ENCODE results near the gene SPINT1. TPM values are rescaled to one million over a fixed set of nuclear protein-coding genes. Genes with fewer than 3 reads are reported as not detected.

The SPINT1 gene, protein sequence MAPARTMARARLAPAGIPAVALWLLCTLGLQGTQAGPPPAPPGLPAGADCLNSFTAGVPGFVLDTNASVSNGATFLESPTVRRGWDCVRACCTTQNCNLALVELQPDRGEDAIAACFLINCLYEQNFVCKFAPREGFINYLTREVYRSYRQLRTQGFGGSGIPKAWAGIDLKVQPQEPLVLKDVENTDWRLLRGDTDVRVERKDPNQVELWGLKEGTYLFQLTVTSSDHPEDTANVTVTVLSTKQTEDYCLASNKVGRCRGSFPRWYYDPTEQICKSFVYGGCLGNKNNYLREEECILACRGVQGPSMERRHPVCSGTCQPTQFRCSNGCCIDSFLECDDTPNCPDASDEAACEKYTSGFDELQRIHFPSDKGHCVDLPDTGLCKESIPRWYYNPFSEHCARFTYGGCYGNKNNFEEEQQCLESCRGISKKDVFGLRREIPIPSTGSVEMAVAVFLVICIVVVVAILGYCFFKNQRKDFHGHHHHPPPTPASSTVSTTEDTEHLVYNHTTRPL
- polyA plus RNA-seq (2012; ENCODE audit: insufficient read length, low read depth): 6.1 TPM

DNA sequence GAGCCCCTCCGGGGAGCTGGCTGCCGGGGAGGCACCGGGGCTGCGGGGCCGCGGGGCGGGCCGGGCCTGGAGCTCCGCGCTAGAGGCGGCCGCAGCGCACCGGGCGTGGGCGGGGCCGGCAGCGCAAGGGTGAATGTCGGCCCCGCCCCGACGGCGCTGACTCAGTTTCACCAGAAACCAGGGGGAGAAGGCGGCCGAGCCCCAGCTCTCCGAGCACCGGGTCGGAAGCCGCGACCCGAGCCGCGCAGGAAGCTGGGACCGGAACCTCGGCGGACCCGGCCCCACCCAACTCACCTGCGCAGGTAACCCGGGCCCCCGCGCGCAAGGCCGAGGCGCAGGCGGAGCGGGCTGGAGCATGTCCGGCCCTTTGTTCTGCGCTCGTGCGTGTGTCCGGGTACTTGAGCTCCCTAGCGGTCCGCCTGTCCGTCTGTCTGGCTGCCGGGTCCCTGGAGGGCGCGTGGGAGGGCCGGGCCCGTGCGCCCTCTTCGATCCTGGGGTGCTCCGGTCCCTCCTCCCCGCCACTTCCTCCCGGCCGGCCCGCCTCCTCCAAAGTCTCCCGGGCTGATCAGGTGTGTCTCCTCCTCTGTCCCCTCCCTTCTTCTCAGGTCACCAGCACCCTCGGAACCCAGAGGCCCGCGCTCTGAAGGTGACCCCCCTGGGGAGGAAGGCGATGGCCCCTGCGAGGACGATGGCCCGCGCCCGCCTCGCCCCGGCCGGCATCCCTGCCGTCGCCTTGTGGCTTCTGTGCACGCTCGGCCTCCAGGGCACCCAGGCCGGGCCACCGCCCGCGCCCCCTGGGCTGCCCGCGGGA, at the start of gene SPINT1:
Gene SPINT1, plus strand, starts transcription at position 164 of the 811 bp plus-strand sequence. Its CDS starts 507 bp downstream, at position 671.
- TF ChIP-seq SIN3A (IDR thresholded peaks at IDR 0.05; ENCODE audit: borderline replicate concordance, insufficient read depth, low read length): no peak
- TF ChIP-seq POLR2AphosphoS5 (IDR thresholded peaks at IDR 0.05; ENCODE audit: low read depth, low read length): no peak
- TF ChIP-seq TAF1 (IDR thresholded peaks at IDR 0.05; ENCODE audit: borderline replicate concordance, insufficient read depth, low read length): no peak
- no peak for TF ChIP-seq FOXP2 (optimal IDR thresholded peaks at IDR 0.05; ENCODE audit: borderline replicate concordance, extremely low read depth, extremely low read length, insufficient read depth)
- no peak for TF ChIP-seq REST (IDR thresholded peaks at IDR 0.05; ENCODE audit: insufficient read depth in 1 of 2, low read depth in 2 of 2, low read length in 2 of 2)

GRCh38 chr15:40796041-40796440, 47.8 kb upstream of the SPINT1 start:
- TF ChIP-seq TAF1 (IDR thresholded peaks at IDR 0.05; ENCODE audit: borderline replicate concordance, insufficient read depth, low read length) (no peak), SIN3A (IDR thresholded peaks at IDR 0.05; ENCODE audit: borderline replicate concordance, insufficient read depth, low read length) (no peak), REST (IDR thresholded peaks at IDR 0.05; ENCODE audit: insufficient read depth in 1 of 2, low read depth in 2 of 2, low read length in 2 of 2) (no peak), POLR2AphosphoS5 (IDR thresholded peaks at IDR 0.05; ENCODE audit: low read depth, low read length) (no peak), FOXP2 (optimal IDR thresholded peaks at IDR 0.05; ENCODE audit: borderline replicate concordance, extremely low read depth, extremely low read length, insufficient read depth) (no peak)

DNA sequence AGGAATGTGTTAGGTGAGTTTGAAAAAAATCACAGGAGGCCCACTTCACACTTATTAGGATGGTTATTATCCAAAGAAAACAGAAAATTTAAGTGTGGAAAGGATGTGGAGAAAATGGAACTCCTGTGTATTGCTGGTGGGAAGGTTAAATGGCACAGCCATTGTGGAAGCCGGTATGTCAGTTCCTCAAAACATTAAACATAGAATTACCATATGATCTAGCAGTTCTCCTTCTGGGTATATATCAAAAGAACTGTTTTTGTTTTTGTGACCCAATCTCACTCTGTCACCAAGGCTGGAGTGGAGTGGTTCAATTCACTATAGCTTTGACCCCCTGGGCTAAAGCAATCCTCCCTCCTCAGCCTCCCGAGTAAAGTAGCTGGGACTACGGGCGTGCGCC, 47.3 kb upstream of the SPINT1 start:
- TF ChIP-seq FOXP2 (optimal IDR thresholded peaks at IDR 0.05; ENCODE audit: borderline replicate concordance, extremely low read depth, extremely low read length, insufficient read depth) (no peak), REST (IDR thresholded peaks at IDR 0.05; ENCODE audit: insufficient read depth in 1 of 2, low read depth in 2 of 2, low read length in 2 of 2) (no peak), POLR2AphosphoS5 (IDR thresholded peaks at IDR 0.05; ENCODE audit: low read depth, low read length) (no peak)

DNA sequence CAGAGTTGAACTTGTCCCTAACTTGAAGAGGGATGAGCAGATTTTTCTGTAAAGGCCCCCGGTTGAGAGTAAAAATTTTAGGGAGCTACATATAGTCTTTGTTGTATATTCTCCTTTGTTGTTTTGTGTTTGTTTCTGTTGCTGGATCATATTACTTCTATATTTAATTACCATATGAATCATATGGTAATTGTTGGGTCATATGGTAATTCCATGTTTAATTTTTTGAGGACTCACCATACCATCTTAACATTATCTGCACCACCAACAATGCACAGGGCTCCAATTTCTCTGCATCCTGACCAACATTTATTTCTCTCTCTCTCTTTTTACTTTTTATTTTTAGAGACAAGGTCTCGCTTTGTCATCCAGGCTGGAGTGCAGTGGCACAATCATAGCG, 44.3 kb upstream of the SPINT1 start:
- TF ChIP-seq TAF1 (IDR thresholded peaks at IDR 0.05; ENCODE audit: borderline replicate concordance, insufficient read depth, low read length) (no peak), REST (IDR thresholded peaks at IDR 0.05; ENCODE audit: insufficient read depth in 1 of 2, low read depth in 2 of 2, low read length in 2 of 2) (no peak), FOXP2 (optimal IDR thresholded peaks at IDR 0.05; ENCODE audit: borderline replicate concordance, extremely low read depth, extremely low read length, insufficient read depth) (no peak), POLR2AphosphoS5 (IDR thresholded peaks at IDR 0.05; ENCODE audit: low read depth, low read length) (no peak), SIN3A (IDR thresholded peaks at IDR 0.05; ENCODE audit: borderline replicate concordance, insufficient read depth, low read length) (no peak)

Data from PFSK-1 (cell line).